Peyer's patch (tissue), 4 donors: ENCODE results near the gene CCDC197.

Experiments
- CTCF ChIP-seq, 6 experiments: fragments of 450-650 bp in 4 of 6; fragments of 200-600 bp in 2 of 6; sonication (generic) in 1 of 6; IDR thresholded peaks; one replicate each; pipeline ENCODE4 v1.5.1; 2017 to 2019; ENCODE audit warnings: antibody characterized with exemption in 6 of 6, mild to moderate bottlenecking in 3 of 6, moderate library complexity in 1 of 6
- POLR2A ChIP-seq, 2 donors: fragments of 450-650 bp; IDR thresholded peaks; one replicate each; pipeline ENCODE4 v1.5.1; 2017; ENCODE audit warnings: antibody characterized with exemption in 2 of 2, mild to moderate bottlenecking in 2 of 2, moderate library complexity in 2 of 2

DNA sequence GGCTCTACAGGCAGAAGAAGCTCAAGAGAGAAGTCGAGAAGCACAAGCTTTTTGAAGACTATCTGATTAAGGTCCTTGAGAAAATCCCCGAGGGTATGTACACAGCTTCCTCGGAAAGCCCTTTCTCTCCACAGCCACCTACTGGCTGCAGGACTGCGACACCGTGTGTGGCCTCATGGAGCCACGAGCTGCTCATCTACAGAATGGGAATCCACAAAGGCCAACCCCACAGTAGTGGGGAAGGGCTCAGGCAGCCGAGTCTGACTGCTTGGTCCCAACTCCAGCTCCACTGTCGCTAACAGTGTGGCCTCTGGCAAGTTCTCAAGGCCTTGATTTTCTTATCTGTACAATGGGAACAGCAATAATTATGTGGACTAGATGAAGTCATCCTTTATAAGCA lies 2.5 kb downstream of the CCDC197 start:
- TF ChIP-seq CTCF (IDR thresholded peaks at IDR 0.05) (no peak), POLR2A (IDR thresholded peaks at IDR 0.05) (no peak)
